ENCODE measurements around the gene LRIT2.
"Not testable (repeated sequence)": the region's sequence is repeated elsewhere in the genome, so short reads cannot be mapped to it uniquely, and the experiment has no call there.

The LRIT2 gene

DNA sequence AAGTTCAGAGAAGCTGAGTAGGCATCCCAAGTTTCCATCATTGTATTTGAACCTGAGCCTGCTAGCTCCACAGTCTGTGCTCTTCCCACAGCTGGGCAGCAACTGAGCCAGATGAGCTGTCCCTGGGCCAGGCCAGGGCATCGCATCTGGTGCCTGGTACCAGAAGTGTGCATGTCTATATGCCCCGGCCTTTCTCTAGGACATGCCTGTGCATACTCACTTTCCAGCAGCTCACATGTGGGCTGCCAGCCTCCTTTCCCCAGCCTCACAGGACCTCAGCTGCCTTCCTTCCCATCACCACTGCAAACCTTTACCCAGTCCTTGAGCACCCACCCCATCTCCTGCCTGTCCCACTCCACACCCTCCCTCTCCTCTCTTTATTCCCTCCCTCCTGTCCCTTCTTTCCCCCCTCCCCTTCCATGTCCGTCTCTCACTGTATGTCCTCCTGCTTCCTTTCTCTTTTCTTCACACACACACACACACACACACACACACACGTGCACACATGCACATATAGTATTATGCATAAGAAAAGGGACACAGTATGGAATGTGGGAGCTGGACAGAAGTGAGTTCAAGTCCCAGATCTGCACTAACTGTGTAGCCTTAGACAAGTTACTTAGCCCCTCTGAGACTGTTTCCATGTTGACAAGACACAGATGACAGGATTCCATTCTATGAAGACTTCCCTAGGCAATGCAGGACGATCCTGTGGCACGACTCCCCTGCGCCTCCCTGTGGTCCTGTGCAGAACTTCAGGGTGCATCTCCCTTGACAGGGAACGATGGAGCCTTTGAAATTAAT lies 20.1 kb downstream of the LRIT2 start:
- DNase-seq: peak; percentile 60 to 75 (median 66)

DNA sequence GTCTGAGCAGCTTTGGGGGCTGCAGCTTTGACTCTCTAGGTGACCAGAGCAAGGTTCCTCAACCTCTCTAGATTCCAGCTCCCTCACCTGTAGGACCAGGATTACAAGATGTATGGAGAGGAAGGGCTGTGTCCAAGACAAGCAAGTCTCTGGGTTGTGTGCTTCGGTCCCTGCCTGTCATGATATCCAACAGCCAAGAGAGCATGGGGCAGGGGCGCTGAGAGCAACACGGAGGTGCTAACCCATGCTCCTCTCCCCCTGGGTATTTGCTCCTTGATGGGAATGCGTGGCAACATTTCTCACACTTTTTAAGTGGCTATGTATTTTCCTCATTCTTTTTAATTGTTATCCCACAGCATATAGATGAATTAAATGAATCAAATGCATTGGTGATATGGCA lies 20.7 kb downstream of the LRIT2 start:
- DNase-seq: no peak

DNA sequence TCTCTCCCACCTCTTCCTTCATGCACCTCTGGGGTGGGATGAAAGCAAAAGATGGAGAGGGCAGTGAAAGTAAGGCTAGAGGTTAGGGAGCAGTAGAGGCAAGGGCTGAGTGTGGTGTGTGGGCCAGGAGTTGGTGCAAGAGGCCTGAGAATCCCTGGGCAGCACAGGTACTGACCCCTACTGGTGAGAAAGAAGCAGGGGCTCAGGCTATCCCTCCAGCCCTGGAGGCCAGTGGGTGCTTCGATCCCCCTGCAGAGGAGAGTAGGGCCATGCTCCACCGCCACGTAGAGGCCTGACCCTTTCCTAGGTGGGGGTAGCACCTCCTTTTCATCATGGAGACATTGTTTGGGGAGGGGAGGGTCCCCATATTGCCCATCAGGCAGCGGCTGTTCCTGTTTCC lies 21.2 kb downstream of the LRIT2 start:
- no peak for DNase-seq

- DNase-seq: no peak
These were observed 23.0 kb downstream of the LRIT2 start for GRCh38 chr10:84202349-84202748.

GRCh38 chr10:84201682-84202081 lies 23.7 kb downstream of the LRIT2 start:
- DNase-seq: no peak

GRCh38 chr10:84201244-84201606 lies 24.1 kb downstream of the LRIT2 start:
- no peak for DNase-seq

DNA sequence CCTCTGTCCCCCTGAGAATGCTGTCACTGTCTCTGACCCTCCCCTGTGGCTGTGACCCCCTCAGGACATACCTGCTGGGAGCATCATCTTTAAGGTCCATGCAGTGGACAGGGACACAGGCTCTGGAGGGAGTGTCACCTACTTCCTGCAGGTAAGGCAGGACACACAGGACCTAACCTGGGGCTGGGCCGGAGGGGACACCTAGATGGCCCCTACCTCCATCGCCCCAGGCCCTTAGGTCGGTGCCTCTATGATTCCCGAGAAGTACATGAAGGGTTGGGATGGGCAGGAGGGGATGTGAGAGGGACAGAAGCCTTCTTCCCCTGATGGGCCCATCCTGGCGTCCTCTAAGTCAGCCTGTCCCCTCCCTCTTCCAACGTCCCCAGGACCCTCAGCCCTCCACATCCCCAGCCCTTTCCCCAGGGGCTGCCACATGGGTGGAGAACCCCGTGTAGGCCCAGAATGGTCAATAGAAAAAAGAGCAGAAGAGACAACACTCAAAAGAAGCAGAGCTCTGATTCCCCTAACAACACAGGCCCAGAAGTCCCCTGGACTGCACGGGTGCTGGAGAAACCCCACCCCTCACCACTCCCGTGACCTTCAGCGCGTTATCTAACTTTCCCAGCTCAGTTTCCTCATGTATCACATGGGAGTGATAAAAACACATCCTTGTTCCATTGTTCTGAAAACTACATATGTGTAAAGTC lies 24.7 kb downstream of the LRIT2 start:
- DNase-seq: no peak

GRCh38 chr10:84198206-84198915 lies 27.0 kb downstream of the LRIT2 start:
- no peak for DNase-seq

GRCh38 chr10:84197643-84198042 lies 27.7 kb downstream of the LRIT2 start:
- DNase-seq: no peak

DNA sequence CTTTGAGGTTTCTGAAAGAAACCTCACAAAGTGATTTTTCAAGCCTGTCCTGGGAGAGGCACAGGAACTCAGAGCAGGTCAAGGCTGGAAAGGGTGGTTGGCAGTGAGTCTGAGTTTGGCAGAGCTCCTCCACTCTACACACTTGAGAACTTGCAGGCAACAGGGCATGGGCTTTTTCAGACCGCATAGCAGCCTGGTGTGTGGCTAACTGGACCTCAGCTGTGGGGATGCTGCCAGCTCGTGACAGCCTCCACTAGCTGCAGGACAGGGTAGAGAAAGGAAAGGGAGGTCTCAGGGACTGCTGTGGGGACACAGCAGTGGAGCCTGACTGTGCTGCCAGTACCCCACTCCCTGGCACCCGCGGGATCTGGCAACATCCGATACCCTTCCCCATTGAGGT lies 28.4 kb downstream of the LRIT2 start:
- DNase-seq: no peak

GRCh38 chr10:84196083-84196482 lies 29.3 kb downstream of the LRIT2 start:
- no peak for DNase-seq

DNA sequence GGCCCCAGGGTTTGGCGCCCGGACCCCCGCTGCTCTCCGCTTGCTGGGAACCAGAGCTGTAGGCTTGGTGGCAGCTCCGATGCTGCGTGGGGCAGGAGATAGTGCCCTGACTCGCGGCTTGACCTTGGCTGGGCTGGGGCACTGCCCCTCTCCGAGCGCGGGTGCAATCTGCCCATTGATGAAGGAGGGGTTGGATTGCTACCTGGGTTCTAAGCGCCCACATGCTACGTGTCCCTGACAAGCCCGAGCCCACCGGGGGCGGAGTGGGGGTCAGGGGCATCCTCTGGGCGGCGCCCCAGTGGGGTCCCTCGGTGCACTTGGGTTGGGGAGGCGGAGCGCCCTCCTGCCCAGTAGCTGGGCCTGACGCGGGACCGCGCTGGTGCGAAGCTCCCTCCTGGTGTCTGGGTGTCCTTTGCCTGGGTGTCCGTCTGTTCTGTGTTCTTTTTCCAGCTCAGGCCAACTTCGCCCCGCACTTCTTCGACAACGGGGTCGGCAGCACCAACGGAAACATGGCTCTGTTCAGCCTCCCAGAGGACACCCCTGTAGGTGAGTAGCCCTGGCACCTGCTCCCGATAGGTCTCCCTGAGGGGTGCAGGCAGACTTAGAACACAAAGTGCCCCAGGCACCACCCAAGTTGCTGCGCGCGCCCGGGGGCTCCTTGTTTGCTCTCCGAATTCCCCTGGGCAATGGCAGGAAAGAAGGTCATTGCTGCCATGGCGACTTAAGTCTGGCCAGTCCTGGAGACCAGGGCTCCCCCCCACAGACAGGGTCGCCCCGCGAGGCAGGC lies 30.1 kb downstream of the LRIT2 start:
- DNase-seq: no peak

GRCh38 chr10:84194424-84195043 lies 30.8 kb downstream of the LRIT2 start, which contains the start of gene CDHR1:
CDHR1 (plus strand) TSS chr10:84194537; CDS start chr10:84194761, 224 bp downstream.
- DNase-seq: peak; percentile 21 to 52 (median 22)

- no peak for DNase-seq
These were observed 31.4 kb downstream of the LRIT2 start for GRCh38 chr10:84193846-84194423.

DNA sequence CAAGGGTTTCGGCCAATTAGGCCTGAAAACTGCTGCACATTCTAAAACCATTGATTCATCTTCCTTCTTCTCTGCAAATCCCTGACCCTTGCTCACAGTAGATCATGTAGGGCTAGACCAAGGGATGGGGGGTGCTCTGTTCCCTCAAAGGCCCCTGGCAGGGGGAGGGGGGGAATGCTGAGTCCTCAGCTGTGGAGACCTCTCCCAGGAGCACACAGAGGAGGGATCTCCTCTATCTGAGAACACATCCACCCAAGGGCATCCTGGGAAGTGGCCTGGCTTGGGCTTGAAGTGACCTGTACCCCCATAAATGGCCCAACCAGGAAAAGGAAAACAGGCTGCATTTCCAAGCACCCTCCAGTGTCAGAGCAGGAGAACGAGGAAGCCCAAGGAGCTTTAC lies 32.0 kb downstream of the LRIT2 start:
- no peak for DNase-seq

GRCh38 chr10:84191106-84191505 lies 34.2 kb downstream of the LRIT2 start:
- DNase-seq: no peak

- DNase-seq: no peak
These were observed 34.7 kb downstream of the LRIT2 start for GRCh38 chr10:84190621-84191020.

DNA sequence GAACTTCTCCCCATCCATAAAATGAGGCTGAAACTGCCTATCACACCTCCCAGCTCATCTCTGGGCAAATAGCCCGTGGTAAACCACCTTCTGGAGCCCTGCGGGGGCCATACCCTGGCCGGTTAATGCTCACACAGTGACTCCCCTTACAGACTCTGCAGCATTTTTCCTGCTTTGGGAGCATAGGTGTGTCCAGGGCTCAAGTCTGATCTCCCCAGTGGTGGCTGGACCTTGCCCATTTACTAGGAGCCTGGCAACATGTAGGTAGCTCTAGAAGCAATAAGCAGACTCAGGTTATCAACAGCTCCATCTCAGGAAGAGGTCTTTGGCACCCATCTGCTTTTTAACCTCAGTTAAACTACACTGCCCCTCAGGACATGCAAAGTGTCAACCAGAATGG lies 36.5 kb downstream of the LRIT2 start:
- DNase-seq: no peak

- no peak for DNase-seq
These were observed 39.7 kb downstream of the LRIT2 start for GRCh38 chr10:84185526-84186175.

- DNase-seq: no peak
These were observed 40.8 kb downstream of the LRIT2 start for GRCh38 chr10:84184517-84184916.

DNA sequence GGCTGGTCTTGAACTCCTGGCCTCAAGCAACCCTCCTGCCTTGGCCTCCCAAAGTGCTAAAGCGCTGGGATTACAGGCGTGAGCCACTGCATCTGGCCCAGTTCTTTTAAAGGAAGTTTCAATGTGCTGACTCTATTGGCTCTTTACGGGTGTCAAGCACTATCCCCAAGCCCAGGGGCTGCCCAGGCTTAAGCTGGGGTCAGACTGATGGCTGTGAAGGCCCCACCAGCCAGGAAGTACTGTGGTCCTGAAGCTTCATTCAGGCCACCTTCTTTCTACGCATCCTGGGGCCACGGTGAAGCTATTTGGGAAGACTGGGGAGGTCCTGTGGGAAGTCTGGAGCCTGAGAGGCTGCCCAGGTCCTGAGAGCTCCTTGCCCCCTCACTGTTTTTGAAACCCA lies 43.7 kb downstream of the LRIT2 start:
- no peak for DNase-seq

GRCh38 chr10:84180386-84180785 lies 45.0 kb downstream of the LRIT2 start:
- not testable (repeated sequence) for DNase-seq

Measured in suppressor macrophage treated with lipopolysaccharide for 1 hour (primary cell).